ENCODE results near the gene PRR14L.
"Not testable (repeated sequence)": the region's sequence is repeated elsewhere in the genome, so short reads cannot be mapped to it uniquely, and the experiment has no call there.

PRR14L gene

DNA sequence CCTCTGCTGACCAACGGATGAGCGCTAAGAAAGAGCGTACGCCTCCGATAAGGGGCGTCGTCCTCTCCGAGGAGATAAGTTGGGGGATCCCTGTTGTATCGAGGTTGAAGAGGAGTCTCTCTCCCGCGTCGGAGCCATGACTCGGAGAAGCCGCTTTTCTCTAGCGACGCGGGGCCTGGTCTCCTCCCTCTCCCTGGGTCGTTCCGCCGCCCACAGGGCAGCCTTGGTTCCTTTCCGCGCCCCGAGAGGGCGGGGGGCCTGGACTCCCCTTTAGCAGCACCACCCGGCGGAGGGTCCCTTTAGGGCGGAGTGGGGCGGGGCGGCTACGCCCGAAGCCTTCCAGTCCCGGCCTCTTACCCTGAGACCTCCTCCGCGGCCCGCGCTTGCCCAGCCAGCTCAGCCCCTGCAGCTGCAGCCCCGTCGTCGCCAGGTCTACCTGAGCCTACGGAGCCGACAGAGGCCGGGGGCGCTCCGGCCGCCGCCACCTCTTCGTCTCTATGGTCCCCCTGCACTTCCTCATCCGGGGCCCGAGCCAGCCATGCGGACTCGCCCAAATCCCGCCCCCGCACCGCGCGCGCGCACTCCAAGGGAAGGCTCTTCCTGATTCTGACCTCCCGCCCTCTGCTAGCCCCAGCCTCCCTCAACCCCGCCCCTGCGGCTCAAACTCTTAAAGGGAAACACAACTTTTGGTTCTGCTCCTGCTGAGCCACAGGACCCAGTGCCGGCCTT is at the start of gene PRR14L:
Gene PRR14L, minus strand, starts transcription at position 497 of the 729 bp plus-strand sequence. CDS start 11,272 bp downstream, outside the sequence.
- peak; percentile 97 to 99 for DNase-seq
- no peak for TF ChIP-seq GATA1 (IDR thresholded peaks at IDR 0.05; ENCODE audit: low read depth, low read length)
- peak; percentile 89 for TF ChIP-seq POLR2A (IDR thresholded peaks at IDR 0.05; ENCODE audit: low read length)

DNA sequence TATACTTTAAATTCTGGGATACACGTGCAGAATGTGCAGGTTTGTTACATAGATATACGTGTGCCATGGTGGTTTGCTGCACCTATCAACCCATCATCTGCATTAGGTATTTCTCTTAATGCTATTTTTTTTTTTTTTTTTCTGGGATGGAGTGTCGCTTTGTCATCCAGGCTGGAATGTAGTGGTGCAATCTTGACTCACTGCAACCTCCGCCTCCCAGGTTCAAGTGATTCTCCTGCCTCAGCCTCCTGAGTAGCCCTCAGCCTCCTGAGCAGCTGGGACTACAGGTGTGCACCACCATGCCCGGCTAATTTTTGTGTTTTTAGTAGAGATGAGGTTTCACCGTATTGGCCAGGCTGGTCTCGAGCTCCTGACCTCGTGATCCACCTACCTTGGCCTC is 49.4 kb upstream of the PRR14L start:
- not testable (repeated sequence) for DNase-seq

DNA sequence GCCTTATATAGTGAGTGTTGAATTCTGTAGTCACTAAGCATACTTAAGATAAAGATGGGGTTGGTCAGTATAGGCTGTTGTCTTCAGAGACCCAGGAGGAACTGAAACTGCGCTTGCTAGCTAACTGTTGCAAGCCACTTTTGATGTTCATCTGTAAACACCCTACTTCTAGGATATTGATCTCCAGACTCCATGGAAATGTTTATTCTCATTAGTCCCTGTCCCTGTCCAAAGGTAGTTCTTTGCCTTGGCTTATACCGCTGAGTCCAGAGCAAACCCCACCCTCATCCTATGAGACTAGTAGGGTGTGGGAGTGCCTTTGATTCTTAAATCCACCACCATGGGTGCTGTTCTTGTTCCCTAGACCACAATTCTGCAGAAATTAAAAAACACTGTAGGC is 40.3 kb upstream of the PRR14L start:
- TF ChIP-seq GATA1 (IDR thresholded peaks at IDR 0.05; ENCODE audit: low read depth, low read length) (no peak), POLR2A (IDR thresholded peaks at IDR 0.05; ENCODE audit: low read length) (no peak)
- no peak for DNase-seq

DNA sequence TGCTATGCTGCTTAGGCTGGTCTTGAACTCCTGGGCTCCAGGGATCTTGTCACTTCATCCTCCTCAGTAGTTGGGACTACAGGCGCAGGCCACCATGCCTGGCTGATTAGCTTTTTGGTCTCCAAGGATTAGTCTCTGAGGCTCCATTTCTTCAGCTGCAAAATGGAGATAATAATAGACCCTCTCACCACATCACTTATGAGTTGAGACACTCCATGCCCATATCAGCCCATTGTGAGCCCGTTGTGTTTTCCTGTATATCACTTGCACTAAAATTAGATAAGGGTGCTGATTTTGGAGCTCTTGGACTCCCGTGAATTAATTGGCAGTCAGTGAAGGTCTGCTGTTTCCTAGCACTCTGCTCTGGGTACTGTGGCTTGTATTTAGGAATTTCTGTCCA is 39.9 kb upstream of the PRR14L start:
- TF ChIP-seq GATA1 (IDR thresholded peaks at IDR 0.05; ENCODE audit: low read depth, low read length) (no peak), POLR2A (IDR thresholded peaks at IDR 0.05; ENCODE audit: low read length) (no peak)
- peak; percentile 46 to 86 for DNase-seq

DNA sequence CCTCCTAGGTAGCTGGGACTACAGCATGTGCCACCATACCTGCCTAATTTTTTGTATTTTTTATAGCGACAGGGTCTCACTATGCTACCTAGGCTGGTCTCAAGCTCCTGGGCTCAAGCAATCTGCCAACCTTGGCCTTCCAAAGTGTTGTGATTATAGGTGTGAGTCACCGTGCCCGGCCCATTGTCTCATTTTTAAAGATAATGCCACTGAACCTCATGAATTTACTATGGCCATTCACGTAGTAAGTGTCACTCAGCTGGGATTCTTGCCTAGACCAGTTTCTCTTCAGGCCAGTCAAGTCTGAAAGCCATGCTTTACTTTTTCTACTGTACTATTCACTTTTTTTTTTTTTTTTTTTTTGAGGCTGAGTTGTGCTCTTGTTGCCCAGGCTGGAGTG is 26.3 kb upstream of the PRR14L start:
- DNase-seq, result no peak
- TF ChIP-seq POLR2A (IDR thresholded peaks at IDR 0.05; ENCODE audit: low read length) (no peak), GATA1 (IDR thresholded peaks at IDR 0.05; ENCODE audit: low read depth, low read length) (no peak)

DNA sequence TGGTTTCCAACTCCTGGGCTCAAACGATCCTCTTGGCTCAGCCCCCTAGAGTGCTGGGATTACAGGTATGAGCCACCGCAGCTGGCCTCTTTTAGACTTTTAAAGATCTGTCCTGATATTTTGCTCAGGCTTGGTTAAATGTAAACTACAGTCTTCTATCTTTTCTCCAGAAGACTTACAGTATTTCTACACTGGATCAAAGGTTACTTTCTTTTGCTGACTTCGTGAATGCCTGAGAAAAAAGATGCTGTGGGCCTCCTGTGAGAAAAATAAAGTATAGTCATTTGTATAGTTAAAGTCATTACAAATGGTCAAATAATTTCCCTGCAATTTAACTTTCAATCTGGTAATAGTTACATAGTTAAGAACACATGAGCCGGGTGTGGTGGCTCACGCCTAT is 23.5 kb upstream of the PRR14L start:
- no peak for TF ChIP-seq GATA1 (IDR thresholded peaks at IDR 0.05; ENCODE audit: low read depth, low read length)
- no peak for TF ChIP-seq POLR2A (IDR thresholded peaks at IDR 0.05; ENCODE audit: low read length)
- no peak for DNase-seq

DNA sequence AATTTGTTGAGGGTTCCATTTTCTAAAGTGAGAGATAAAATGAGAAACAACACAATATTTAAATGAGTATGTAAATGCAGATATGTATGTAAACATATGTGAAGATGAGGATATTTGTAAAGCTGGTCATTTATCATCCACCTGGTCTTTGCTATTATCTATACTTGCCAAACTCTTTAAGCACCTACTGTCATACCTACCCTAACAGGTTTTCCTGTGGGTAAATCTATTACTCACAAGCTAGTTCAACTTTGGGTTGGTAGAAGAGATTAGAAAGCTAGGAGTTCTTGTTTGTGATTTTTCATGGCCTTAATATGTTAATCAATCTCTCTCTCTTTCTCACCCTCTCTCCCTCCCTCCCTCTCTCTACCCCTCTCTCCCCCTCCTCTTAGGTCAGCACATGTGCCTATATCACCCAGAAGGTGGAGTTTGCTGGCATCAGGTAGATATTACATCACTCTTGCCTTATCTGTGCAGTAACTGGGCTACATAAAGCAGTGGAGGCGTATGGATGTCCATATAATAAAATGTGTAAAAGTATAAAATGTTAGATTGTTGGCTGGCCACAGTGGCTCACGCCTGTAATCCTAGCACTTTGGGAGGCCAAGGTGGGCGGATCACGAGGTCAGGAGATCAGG is 18.6 kb upstream of the PRR14L start:
- TF ChIP-seq POLR2A (IDR thresholded peaks at IDR 0.05; ENCODE audit: low read length), result no peak
- TF ChIP-seq GATA1 (IDR thresholded peaks at IDR 0.05; ENCODE audit: low read depth, low read length), result no peak
- DNase-seq, result no peak

DNA sequence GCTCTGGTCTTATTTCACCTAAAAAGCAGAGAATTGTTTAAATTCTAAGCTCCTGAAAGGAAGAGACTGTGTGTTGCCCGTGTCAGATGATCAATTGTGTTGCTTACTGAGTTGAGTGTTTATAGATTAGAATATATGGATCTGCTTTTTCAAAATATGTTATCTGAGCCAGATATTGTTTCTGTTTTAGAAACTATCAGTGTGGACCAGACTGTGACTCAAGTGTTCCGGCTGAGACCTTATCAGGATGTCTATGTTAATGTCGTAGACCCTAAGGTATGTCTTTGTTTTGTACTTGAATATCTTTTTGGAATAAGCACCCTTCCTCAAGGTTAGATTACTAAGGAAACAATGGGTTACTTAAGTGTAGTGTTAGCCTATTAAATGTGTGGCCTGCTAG is 14.9 kb upstream of the PRR14L start:
- TF ChIP-seq POLR2A (IDR thresholded peaks at IDR 0.05; ENCODE audit: low read length) (no peak), GATA1 (IDR thresholded peaks at IDR 0.05; ENCODE audit: low read depth, low read length) (no peak)
- DNase-seq, result peak; percentile 46 to 75

DNA sequence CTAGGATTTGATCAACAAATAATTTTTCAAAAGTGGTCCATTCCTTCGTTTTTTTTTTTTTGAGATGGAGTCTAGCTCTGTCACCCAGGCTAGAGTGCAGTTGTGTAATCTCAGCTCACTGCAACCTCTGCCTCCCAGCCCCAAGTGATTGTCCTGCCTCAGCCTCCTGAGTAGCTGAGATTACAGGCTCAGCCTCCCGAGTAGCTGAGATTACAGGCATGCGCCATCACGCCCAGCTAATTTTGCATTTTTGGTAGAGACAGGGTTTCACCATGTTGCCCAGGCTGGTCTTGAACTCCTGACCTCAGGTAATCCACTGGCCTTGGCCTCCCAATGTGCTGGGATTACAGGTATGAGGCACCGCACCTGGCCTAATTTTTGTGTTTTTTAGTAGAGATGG is 8.9 kb upstream of the PRR14L start:
- not testable (repeated sequence) for DNase-seq

DNA sequence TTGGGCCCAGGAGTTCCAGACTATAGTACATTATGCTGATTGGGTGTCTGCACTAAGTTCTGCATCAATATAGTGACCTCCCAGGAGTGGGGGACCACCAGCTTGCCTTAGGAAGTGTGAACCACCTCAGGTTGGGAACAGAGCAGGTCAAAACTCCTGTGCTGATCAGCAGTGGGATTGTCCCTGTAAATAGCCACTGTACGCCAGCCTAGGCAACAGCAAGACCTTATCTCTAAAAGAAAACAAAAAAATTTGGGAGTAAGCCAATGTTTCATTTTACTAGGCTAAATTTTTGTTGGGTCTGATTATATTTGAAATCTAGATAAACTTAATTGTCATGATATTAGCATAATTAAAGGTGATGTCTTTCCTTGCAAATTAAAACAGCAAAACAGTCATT is 7.3 kb upstream of the PRR14L start:
- TF ChIP-seq POLR2A (IDR thresholded peaks at IDR 0.05; ENCODE audit: low read length) (no peak), GATA1 (IDR thresholded peaks at IDR 0.05; ENCODE audit: low read depth, low read length) (no peak)
- DNase-seq, result peak; percentile 46 to 65

DNA sequence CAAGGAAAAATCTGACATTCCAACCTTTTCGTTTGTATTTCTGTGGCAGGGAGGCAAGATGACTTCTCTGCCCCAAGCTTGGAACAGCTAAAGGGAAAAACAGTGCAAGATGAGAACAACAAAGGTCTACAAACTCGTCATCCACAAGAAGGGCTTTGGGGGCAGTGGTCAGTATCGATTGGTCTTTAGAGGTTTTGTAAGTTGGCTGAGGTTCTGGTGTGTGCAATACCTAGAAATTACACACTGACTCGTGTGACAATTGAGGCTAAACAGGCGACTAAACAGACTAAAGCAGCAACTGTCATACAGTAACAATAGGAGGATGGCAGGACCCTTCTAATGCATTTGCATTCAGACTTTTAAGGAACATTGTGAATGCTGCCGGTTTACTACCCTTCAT is 4.9 kb upstream of the PRR14L start:
- TF ChIP-seq GATA1 (IDR thresholded peaks at IDR 0.05; ENCODE audit: low read depth, low read length), result no peak
- no peak for TF ChIP-seq POLR2A (IDR thresholded peaks at IDR 0.05; ENCODE audit: low read length)
- DNase-seq, result peak; percentile 21 to 35

DNA sequence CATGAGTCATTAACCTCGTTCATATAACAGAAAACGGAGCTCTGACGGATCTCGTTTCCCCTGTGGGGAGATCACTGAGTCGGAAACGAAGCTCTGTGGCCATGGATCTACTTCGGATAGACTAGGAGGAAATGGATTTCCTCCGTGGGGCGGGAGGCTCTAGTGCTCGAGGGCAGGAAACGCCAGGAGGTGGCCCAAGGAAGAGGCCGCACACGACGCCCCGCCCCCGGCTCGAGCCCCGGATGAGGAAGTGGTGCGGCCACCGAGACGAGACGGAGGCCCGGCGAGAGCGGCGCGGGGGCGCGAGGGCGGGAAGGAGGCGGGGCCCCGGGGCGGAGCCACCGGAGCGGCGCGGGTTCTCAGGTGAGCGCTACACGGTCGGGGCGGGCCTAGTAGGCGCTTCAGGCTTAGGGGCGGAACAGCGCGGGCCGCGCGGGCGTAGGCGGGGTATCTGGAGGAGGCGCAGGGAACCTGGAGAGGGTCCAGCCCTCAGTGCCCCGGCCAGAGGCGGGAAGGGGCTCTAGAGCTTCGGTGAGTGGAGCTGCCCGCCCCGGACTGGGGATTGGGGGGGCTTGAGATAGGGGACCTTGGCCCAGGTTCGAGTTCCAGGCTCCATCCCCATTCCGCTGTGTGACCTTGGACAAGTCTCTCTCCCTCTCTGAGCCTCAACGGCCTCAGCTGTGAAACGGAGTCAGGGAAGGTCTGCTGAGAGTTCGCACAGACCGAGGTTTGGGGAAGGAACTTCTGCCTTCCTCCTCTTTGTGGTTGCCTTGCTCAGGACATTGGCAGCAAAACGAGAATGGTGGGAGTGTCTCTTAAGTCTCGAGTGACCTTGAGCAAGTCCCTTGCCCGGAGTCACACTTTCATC is 3.9 kb upstream of the PRR14L start, which contains the start of gene DEPDC5:
Gene DEPDC5, plus strand, starts transcription at position 386 of the 868 bp plus-strand sequence. CDS start 903 bp downstream, outside the sequence.
- DNase-seq, result peak; percentile 96 to 98
- no peak for TF ChIP-seq GATA1 (IDR thresholded peaks at IDR 0.05; ENCODE audit: low read depth, low read length)
- peak; percentile 92 for TF ChIP-seq POLR2A (IDR thresholded peaks at IDR 0.05; ENCODE audit: low read length)

DNA sequence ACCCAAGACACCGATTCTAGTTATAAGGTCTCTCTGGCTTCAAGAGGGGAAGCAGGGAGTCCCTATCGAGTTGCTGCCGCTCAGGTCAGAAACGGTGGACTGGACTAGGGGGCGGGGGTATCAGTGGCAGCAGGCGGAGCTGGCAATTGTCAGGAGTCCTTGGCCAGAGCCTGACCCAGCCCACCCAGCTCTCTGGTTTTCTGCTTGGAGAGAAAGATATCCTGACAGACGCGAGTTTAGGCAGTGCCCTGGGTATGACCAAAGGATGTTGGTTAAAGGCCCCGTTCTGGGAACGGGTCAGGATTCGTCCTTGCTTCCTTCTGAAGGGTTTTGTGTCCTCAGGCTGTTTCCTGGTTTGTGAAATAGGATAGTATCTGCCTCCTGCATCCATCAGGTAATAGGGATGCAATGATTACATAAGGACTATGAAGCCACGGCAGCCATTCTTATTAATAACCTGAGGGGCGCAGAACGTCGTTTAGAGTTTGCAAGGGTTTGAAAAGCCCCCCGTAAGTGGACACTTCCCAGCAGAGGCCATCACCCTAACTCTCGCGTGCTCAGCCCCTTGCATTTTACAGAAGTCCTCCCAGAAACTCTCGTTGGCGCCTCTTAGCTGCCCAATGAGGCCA is 3.2 kb upstream of the PRR14L start:
- peak; percentile 76 to 84 for DNase-seq
- no peak for TF ChIP-seq GATA1 (IDR thresholded peaks at IDR 0.05; ENCODE audit: low read depth, low read length)
- no peak for TF ChIP-seq POLR2A (IDR thresholded peaks at IDR 0.05; ENCODE audit: low read length)
